Nephron (organoid): Measurements from ENCODE around the gene MYLIP.
A peak's percentile ranks its signal among the peaks of the same experiment; 100 is the strongest.

ENCODE experiments used
- H3K27ac Mint-ChIP-seq, 3 experiments: 2 replicates each; pipeline ENCODE4 v1.8.0; 2020; ENCODE audit warnings: mixed read lengths in 3 of 3, mild to moderate bottlenecking in 2 of 3, moderate library complexity in 1 of 3
- H3K27me3 Mint-ChIP-seq: 2 replicates; pipeline ENCODE4 v1.8.0; 2021; ENCODE audit warnings: low read depth, mild to moderate bottlenecking, moderate library complexity, mixed read lengths
- H3K36me3 Mint-ChIP-seq: 2 replicates; pipeline ENCODE4 v1.8.0; 2020; ENCODE audit warnings: low read depth, mixed read lengths
- H3K4me1 Mint-ChIP-seq: 2 replicates; pipeline ENCODE4 v1.8.0; 2020; ENCODE audit warnings: mixed read lengths
- H3K4me3 Mint-ChIP-seq, 3 experiments: 2 replicates each; pipeline ENCODE4 v1.8.0; 2020; ENCODE audit warnings: mild to moderate bottlenecking in 3 of 3, mixed read lengths in 3 of 3, moderate library complexity in 2 of 3
- H3K9me3 Mint-ChIP-seq: 2 replicates; pipeline ENCODE4 v1.8.0; 2020; ENCODE audit warnings: mixed read lengths
- CTCF ChIP-seq, 3 experiments: fragments of 200-600 bp; sonication (generic); IDR thresholded peaks; one replicate each; pipeline ENCODE4 v1.5.0; 2021; ENCODE audit warnings: antibody characterized with exemption in 3 of 3; ENCODE audit not compliant: unreplicated experiment in 3 of 3

MYLIP gene

DNA sequence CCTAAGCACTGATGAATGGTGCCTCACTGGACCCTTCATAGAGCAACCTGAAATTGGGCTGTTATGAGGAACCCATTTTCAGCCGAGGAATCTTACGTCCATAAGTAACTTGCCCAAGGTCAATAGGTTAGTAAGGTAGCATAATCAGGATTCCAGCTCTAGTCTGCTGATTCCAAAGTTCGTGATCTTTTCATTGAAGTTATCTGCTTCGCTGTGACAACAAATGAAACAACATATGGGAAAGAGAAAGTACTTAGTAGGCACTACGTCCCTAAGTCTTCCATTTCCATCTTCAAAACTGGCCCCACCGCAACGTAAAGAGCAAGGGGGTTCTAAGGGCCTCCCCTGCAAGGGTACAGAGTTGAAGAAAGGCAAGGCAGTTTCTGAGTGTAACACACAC lies 49.5 kb downstream of the MYLIP start:
- no peak for TF ChIP-seq CTCF (IDR thresholded peaks at IDR 0.05; ENCODE audit: unreplicated experiment in 3 of 3)
- peaks cover 20% of the 10 kb centered on the region for H3K4me1 Mint-ChIP-seq
- peak overlapping the region in 1 of 3 experiments; percentile 39 for H3K27ac Mint-ChIP-seq
- H3K9me3 Mint-ChIP-seq, result no peaks in the 10 kb centered on the region
- H3K4me3 Mint-ChIP-seq, result no peak overlapping the region
- no peaks in the 10 kb centered on the region for H3K36me3 Mint-ChIP-seq
- H3K27me3 Mint-ChIP-seq, result peaks cover 24% of the 10 kb centered on the region

GRCh38 chr6:16179063-16179462 lies 50.2 kb downstream of the MYLIP start:
- H3K27me3 Mint-ChIP-seq, result peaks cover 21% of the 10 kb centered on the region
- no peaks in the 10 kb centered on the region for H3K36me3 Mint-ChIP-seq
- H3K27ac Mint-ChIP-seq, result no peak overlapping the region
- TF ChIP-seq CTCF (IDR thresholded peaks at IDR 0.05; ENCODE audit: unreplicated experiment in 3 of 3), result no peak
- H3K4me3 Mint-ChIP-seq, result no peak overlapping the region
- peaks cover 22% of the 10 kb centered on the region for H3K4me1 Mint-ChIP-seq
- H3K9me3 Mint-ChIP-seq, result no peaks in the 10 kb centered on the region

GRCh38 chr6:16179970-16180431 lies 51.1 kb downstream of the MYLIP start:
- H3K4me1 Mint-ChIP-seq, result peaks cover 26% of the 10 kb centered on the region
- H3K36me3 Mint-ChIP-seq, result no peaks in the 10 kb centered on the region
- peaks cover 21% of the 10 kb centered on the region for H3K27me3 Mint-ChIP-seq
- no peak for TF ChIP-seq CTCF (IDR thresholded peaks at IDR 0.05; ENCODE audit: unreplicated experiment in 3 of 3)
- H3K4me3 Mint-ChIP-seq, result no peak overlapping the region
- no peak overlapping the region for H3K27ac Mint-ChIP-seq
- H3K9me3 Mint-ChIP-seq, result no peaks in the 10 kb centered on the region

GRCh38 chr6:16180696-16181438 lies 52.0 kb downstream of the MYLIP start:
- Mint-ChIP-seq H3K4me3 (no peak overlapping the region), H3K9me3 (no peaks in the 10 kb centered on the region), H3K4me1 (peaks cover 27% of the 10 kb centered on the region), H3K36me3 (no peaks in the 10 kb centered on the region), H3K27ac (peak overlapping the region; percentile 36 to 63 (median 62)), H3K27me3 (peaks cover 21% of the 10 kb centered on the region)
- no peak for TF ChIP-seq CTCF (IDR thresholded peaks at IDR 0.05; ENCODE audit: unreplicated experiment in 3 of 3)

- H3K4me1 Mint-ChIP-seq, result peaks cover 27% of the 10 kb centered on the region
- no peak for TF ChIP-seq CTCF (IDR thresholded peaks at IDR 0.05; ENCODE audit: unreplicated experiment in 3 of 3)
- H3K36me3 Mint-ChIP-seq, result no peaks in the 10 kb centered on the region
- peak overlapping the region; percentile 36 to 63 (median 62) for H3K27ac Mint-ChIP-seq
- H3K9me3 Mint-ChIP-seq, result no peaks in the 10 kb centered on the region
- peaks cover 16% of the 10 kb centered on the region for H3K27me3 Mint-ChIP-seq
- no peak overlapping the region for H3K4me3 Mint-ChIP-seq
Observed at GRCh38 chr6:16181439-16182297, 52.8 kb downstream of the MYLIP start.
